BJ (cell line): ENCODE measurements around the gene REX1BD. TPM values are rescaled to one million over a fixed set of nuclear protein-coding genes. Genes with fewer than 3 reads are reported as not detected.

ENCODE experiments used
- CTCF ChIA-PET: fragments of 350-600 bp; formaldehyde crosslinking; extraction: SDS; loops from one replicate; lab custom pipeline; 2021; ENCODE audit warnings: antibody characterized with exemption, inconsistent platforms; lab: Yijun Ruan, JAX
- POLR2A ChIA-PET: fragments of 300-600 bp; sonication (Branson Sonifier 250); formaldehyde crosslinking; extraction: SDS; loops from one replicate; lab custom pipeline; 2021; ENCODE audit warnings: antibody characterized with exemption; lab: Charles Lee
- DNase-seq: peaks from one replicate; pipeline ENCODE4 v3.0.0-alpha.2; 2011; ENCODE audit warnings: low read depth
- H3K27me3 ChIP-seq: 2 replicates; pipeline ENCODE4 v1.6.0; 2011; ENCODE audit warnings: low read length; ENCODE audit not compliant: control insufficient read depth, insufficient read depth
- H3K36me3 ChIP-seq: 2 replicates; pipeline ENCODE4 v1.5.1; 2011; ENCODE audit warnings: low read length; ENCODE audit not compliant: control insufficient read depth, insufficient read depth
- H3K4me3 ChIP-seq: 2 replicates; pipeline ENCODE4 v1.5.1; 2011; ENCODE audit warnings: low read depth, mild to moderate bottlenecking, control low read depth, low read length
- CTCF ChIP-seq: IDR thresholded peaks from 2 replicates; pipeline ENCODE4 v1.5.1; 2011; ENCODE audit warnings: low read depth, mild to moderate bottlenecking, control low read depth, inconsistent platforms, low read length, moderate library complexity; ENCODE audit not compliant: insufficient read depth
- polyA plus RNA-seq: library from polyadenylated mRNA; depleted of rRNA; stranded (reverse); fragments of >200 nt; gene quantifications from 2 replicates; pipeline ENCODE4 v1.2.3, GENCODE V29; 2011

The REX1BD gene
- polyA plus RNA-seq, 1 experiment, result 24.3 TPM

GRCh38 chr19:18605546-18606280 is 17.1 kb downstream of the REX1BD start:
- no peak overlapping the region for H3K4me3 ChIP-seq
- POLR2A ChIA-PET, result no interaction called here
- CTCF ChIA-PET, result interaction anchor here (0.6 kb wide), 1 partner anchor 228 kb away, joined by 4 read pairs; no protein-coding TSS in a partner anchor
- no peak for TF ChIP-seq CTCF
- H3K27me3 ChIP-seq, result peaks cover 38% of the 10 kb centered on the region
- no peak for DNase-seq
- H3K36me3 ChIP-seq, result no peaks in the 10 kb centered on the region

DNA sequence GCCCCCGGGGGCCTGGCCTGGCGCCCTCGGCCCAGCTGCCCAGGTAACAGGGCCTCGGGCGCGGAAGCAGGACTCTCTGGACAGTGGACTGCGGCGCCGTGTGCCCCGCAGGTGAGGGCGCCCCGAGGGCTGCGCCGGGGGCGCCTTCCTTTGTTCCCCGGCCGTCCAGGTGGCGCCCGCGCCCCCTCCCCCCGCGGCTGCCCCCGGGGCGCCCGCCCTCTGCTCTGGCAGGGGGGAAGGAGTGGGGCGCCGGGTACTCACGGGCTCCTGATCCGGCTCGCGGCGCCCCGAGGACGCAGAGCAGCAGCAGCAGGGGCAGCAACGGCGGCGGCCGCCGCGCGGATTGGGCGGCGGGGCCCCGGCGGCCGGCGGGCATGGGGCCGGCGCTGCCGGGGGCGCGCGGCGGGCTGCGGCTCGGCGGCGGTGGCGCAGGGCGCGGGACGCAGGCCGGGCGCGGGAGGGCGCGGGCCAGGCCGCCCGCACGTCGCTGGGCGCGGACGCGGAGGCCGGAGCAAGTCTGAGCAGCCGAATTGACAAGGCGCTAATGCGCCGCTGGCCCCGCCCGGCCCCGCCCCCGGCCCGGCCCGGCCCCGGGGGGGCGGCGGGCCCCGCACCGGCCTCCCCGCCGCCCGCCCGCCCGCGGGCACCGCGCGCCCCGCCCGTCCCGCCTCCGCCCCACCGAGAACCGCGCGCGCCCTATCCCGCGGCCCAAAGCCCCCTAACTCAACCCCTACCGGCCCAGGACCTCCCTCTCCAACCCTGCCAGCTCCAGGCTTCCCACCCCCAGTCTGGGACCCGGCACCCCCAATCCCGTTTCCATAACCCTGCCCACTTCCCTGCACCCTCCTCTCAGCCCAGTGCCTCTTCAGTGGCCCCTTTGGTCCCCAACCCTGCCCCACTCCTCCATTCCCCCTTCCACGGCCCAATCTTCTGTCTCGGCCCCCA is 18.0 kb downstream of the REX1BD start, which contains the start of gene CRLF1:
CRLF1 (minus strand) TSS at position 519 of the 945 bp plus-strand sequence; CDS start at position 376, 143 bp downstream.
- DNase-seq, result no peak
- Histone ChIP-seq H3K4me3 (0 out of 2 replicates have a peak within 1 kb of the TSS, but pooled peaks have one; percentile 11), H3K27me3 (peaks cover 42% of the 10 kb centered on the region), H3K36me3 (no peaks in the 10 kb centered on the region)
- ChIA-PET CTCF (interaction anchor here (0.6 to 1.0 kb wide), 2 partner anchors 211 to 240 kb away, joined by 3 read pairs; no protein-coding TSS in a partner anchor), POLR2A (no interaction called here)
- no peak for TF ChIP-seq CTCF

DNA sequence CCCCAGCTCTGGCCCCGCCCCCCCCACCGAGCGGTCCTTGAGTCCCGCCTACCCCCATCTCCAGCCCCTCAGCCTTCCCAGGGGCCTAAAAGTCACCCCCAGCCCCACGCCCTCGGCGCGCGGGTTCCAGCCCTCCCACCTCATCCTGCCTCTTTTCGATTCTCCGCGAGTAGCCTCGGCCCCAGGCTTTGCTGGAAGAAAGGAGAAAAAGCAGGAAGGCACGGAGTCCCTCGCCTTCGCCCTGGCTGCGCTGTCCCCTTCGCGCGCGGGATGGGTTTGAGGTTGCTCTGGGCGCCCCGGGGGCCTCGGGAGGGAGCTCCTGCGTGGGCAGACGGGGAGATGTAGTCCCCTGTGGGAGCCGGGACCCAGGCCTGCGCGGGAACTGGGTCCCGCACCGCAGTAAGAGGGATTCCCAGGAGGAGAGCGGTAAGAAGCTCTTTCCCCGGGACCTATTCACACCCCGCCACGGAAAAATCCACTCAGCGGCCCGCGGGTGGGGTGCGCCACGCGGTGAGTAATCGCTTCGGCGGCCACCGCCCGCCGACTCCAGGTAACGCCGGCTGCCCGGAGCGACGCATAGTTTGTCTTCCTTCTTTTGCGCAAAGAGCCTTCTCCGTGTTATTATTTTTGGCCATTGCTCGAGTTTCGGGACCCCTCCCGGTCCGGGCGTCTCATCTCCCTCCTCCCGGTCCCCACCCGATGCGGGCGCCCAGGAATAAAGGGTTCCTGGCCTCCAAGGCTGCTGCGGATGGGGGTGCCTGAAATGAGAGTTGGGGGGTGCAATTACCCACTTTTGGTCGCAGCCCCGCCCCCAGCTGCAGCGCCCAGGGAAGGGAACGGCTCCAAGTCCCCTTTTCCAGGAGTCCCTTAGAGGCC is 18.9 kb downstream of the REX1BD start:
- Histone ChIP-seq H3K4me3 (no peak overlapping the region), H3K27me3 (peaks cover 51% of the 10 kb centered on the region), H3K36me3 (no peaks in the 10 kb centered on the region)
- DNase-seq, result no peak
- ChIA-PET CTCF (interaction anchor here (0.6 to 1.0 kb wide), 2 partner anchors 211 to 239 kb away, joined by 3 read pairs; no protein-coding TSS in a partner anchor), POLR2A (no interaction called here)
- TF ChIP-seq CTCF, result no peak

DNA sequence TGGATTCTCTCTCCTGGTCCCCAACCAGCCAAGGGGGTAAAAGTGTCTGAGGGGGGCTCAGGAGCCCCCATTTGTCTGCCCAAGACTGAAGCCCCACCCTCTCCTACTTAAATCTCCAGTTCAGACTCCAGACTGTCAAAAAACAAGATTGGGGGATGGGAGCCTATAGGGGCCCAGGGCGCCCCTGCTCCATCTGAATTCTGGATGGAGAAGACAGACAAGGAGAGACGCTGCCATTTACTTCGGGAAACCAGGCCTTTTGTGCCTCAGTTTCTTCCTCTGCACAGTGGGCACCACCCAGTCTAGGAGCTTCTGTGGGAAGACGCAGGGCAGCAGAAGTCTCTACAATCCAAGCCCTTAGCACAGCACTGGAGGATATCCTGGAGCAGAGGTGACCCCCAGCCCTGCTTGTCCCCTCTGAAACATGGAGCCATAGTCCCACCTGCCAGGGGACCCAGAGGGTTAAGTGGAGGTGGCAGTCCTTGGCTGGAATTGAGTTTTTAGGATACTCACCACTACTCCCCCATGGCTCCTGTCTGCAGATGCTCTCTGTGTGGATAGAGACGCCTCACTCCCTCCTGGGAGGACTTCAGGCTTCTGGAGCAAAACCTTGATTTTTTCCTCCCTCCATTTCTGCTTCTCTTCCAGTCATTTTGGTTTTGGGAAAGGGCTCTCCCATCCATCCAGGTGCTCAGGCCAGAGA is 19.7 kb downstream of the REX1BD start:
- H3K36me3 ChIP-seq, result no peaks in the 10 kb centered on the region
- ChIA-PET CTCF (interaction anchor here (1.0 kb wide), 1 partner anchor 239 kb away, joined by 3 read pairs; no protein-coding TSS in a partner anchor), POLR2A (no interaction called here)
- peaks cover 55% of the 10 kb centered on the region for H3K27me3 ChIP-seq
- DNase-seq, result no peak
- no peak for TF ChIP-seq CTCF
- no peak overlapping the region for H3K4me3 ChIP-seq
